ENCODE measurements around the gene SLC27A2.
A peak's percentile ranks its signal among the peaks of the same experiment; 100 is the strongest.
"Not testable (repeated sequence)": the region's sequence is repeated elsewhere in the genome, so short reads cannot be mapped to it uniquely, and the experiment has no call there.

Gene SLC27A2

GRCh38 chr15:50181969-50182218 is at the start of gene SLC27A2:
TSS of gene SLC27A2 (plus strand) at chr15:50182196. CDS start at chr15:50182428, 232 bp downstream.
- peak; percentile 70 for DNase-seq (ENCODE audit: low spot score)

- not testable (repeated sequence) for DNase-seq (ENCODE audit: low spot score)
Observed at GRCh38 chr15:50132251-50132984, 49.6 kb upstream of the SLC27A2 start.

GRCh38 chr15:50134524-50135024 is 47.4 kb upstream of the SLC27A2 start:
- no peak for DNase-seq (ENCODE audit: low spot score)

- no peak for DNase-seq (ENCODE audit: low spot score)
Observed at GRCh38 chr15:50135031-50135551, 46.9 kb upstream of the SLC27A2 start.

GRCh38 chr15:50137330-50137761 is 44.6 kb upstream of the SLC27A2 start:
- DNase-seq (ENCODE audit: low spot score), result no peak

GRCh38 chr15:50137893-50138292 is 44.1 kb upstream of the SLC27A2 start:
- no peak for DNase-seq (ENCODE audit: low spot score)

- no peak for DNase-seq (ENCODE audit: low spot score)
Observed at GRCh38 chr15:50138391-50138790, 43.6 kb upstream of the SLC27A2 start.

- DNase-seq (ENCODE audit: low spot score), result no peak
Observed at GRCh38 chr15:50140098-50140497, 41.9 kb upstream of the SLC27A2 start.

- no peak for DNase-seq (ENCODE audit: low spot score)
Observed at GRCh38 chr15:50140983-50141382, 41.0 kb upstream of the SLC27A2 start.

- DNase-seq (ENCODE audit: low spot score), result no peak
Observed at GRCh38 chr15:50141856-50142255, 40.1 kb upstream of the SLC27A2 start.

GRCh38 chr15:50143255-50143860 is 38.6 kb upstream of the SLC27A2 start:
- DNase-seq (ENCODE audit: low spot score), result no peak

- no peak for DNase-seq (ENCODE audit: low spot score)
Observed at GRCh38 chr15:50144341-50145120, 37.5 kb upstream of the SLC27A2 start.

GRCh38 chr15:50145451-50145872 is 36.5 kb upstream of the SLC27A2 start:
- peak; percentile 40 for DNase-seq (ENCODE audit: low spot score)

- no peak for DNase-seq (ENCODE audit: low spot score)
Observed at GRCh38 chr15:50146632-50147031, 35.4 kb upstream of the SLC27A2 start.

- no peak for DNase-seq (ENCODE audit: low spot score)
Observed at GRCh38 chr15:50148362-50148963, 33.5 kb upstream of the SLC27A2 start.

- DNase-seq (ENCODE audit: low spot score), result no peak
Observed at GRCh38 chr15:50149090-50149489, 32.9 kb upstream of the SLC27A2 start.

- DNase-seq (ENCODE audit: low spot score), result no peak
Observed at GRCh38 chr15:50150349-50150748, 31.6 kb upstream of the SLC27A2 start.

- DNase-seq (ENCODE audit: low spot score), result no peak
Observed at GRCh38 chr15:50150851-50151250, 31.1 kb upstream of the SLC27A2 start.

GRCh38 chr15:50151476-50151875 is 30.5 kb upstream of the SLC27A2 start:
- DNase-seq (ENCODE audit: low spot score), result no peak

GRCh38 chr15:50158236-50158635 is 23.8 kb upstream of the SLC27A2 start:
- DNase-seq (ENCODE audit: low spot score), result not testable (repeated sequence)

- no peak for DNase-seq (ENCODE audit: low spot score)
Observed at GRCh38 chr15:50162969-50163718, 18.9 kb upstream of the SLC27A2 start.
